K562 (cell line): ENCODE results near the gene GLMN. TPM values are rescaled to one million over a fixed set of nuclear protein-coding genes. Genes with fewer than 3 reads are reported as not detected.
A peak's percentile ranks its signal among the peaks of the same experiment; 100 is the strongest.

Experiments used
- ATAC-seq: fragments of 200-7000 bp; cut with Tn5 transposase; 3 replicates; pipeline ENCODE4 v1.9.1; 2020; ENCODE audit warnings: moderate library complexity
- BruUV-seq: library from RNA; stranded (reverse); fragments of 400-500 nt; replicated peaks from 2 replicates; lab custom pipeline; 2021; lab: Mats Ljungman, UMichigan
- CTCF ChIA-PET: fragments of 300-600 bp; formaldehyde crosslinking; extraction: SDS; loops from one replicate; lab custom pipeline; 2021; ENCODE audit warnings: low intra/inter-chr PET ratio; lab: Yijun Ruan, JAX
- POLR2A ChIA-PET: fragments of 300-600, 350-650 bp; sonication (Branson Sonifier 250); formaldehyde crosslinking; extraction: SDS; loops from one replicate; lab custom pipeline; 2021; ENCODE audit warnings: antibody characterized with exemption, inconsistent platforms; lab: Yijun Ruan, JAX
- DNase-seq, 4 experiments: peaks; one replicate each; pipeline versions ENCODE4 v3.0.0 to v3.0.0-alpha.2; 2011 to 2018; ENCODE audit warnings: low spot score in 3 of 4, mixed read lengths in 3 of 4; ENCODE audit errors: extremely low read depth in 1 of 4
- FAIRE-seq: peaks from 2 replicates; lab custom pipeline; 2011; peaks lifted over from hg19 to GRCh38; lab: Jason Lieb, UNC
- H2AFZ ChIP-seq: 2 replicates; pipeline ENCODE4 v1.6.0; 2011; ENCODE audit warnings: low read depth, low read length, control low read depth, inconsistent platforms
- H3K27ac ChIP-seq: fragments of 200-600 bp; 3 replicates; pipeline ENCODE4 v1.8.0; 2011; ENCODE audit warnings: low read depth, mild to moderate bottlenecking, control low read depth, inconsistent platforms, low read length, moderate library complexity, mixed read lengths; ENCODE audit errors: extremely low read depth
- H3K27me3 ChIP-seq, 2 experiments: fragments of 300-600 bp in 1 of 2; 2 replicates in 1 of 2; 3 replicates in 1 of 2; pipeline versions ENCODE4 v1.6.0 to v1.8.0; 2011; ENCODE audit warnings: inconsistent platforms in 2 of 2, low read length in 2 of 2, mild to moderate bottlenecking in 1 of 2, mixed read lengths in 1 of 2, moderate library complexity in 1 of 2; ENCODE audit not compliant: control insufficient read depth in 2 of 2, insufficient read depth in 2 of 2
- H3K36me3 ChIP-seq: fragments of 300-600 bp; 3 replicates; pipeline ENCODE4 v1.8.0; 2011; ENCODE audit warnings: mild to moderate bottlenecking, low read length, inconsistent platforms; ENCODE audit not compliant: control insufficient read depth, insufficient read depth
- H3K4me1 ChIP-seq, 2 experiments: fragments of 200-600 bp in 1 of 2; replicated peaks in 1 of 2; 2 replicates in 1 of 2; 3 replicates in 1 of 2; pipeline versions ENCODE4 v1.5.1 to v1.8.0; 2011; ENCODE audit warnings: inconsistent platforms in 2 of 2, low read length in 2 of 2, mild to moderate bottlenecking in 1 of 2, mixed read lengths in 1 of 2, moderate library complexity in 1 of 2; ENCODE audit not compliant: control insufficient read depth in 2 of 2, insufficient read depth in 2 of 2
- H3K4me2 ChIP-seq: 2 replicates; pipeline ENCODE4 v1.6.1; 2011; ENCODE audit warnings: low read length, control low read depth, inconsistent platforms, mixed read lengths; ENCODE audit not compliant: insufficient read depth
- H3K4me3 ChIP-seq: fragments of 200-600 bp; sonication (generic), shearing (Covaris generic); 2 replicates; pipeline ENCODE4 v1.5.1; 2016; ENCODE audit warnings: control low read depth, inconsistent platforms
- H3K79me2 ChIP-seq: fragments of 200-600 bp; 3 replicates; pipeline ENCODE4 v1.8.0; 2011; ENCODE audit warnings: low read length, inconsistent platforms; ENCODE audit not compliant: control insufficient read depth, insufficient read depth
- H3K9ac ChIP-seq, 2 experiments: 2 replicates each; pipeline versions ENCODE4 v1.6.0 to v1.6.1; 2011; ENCODE audit warnings: low read depth in 2 of 2, low read length in 2 of 2, control low read depth in 1 of 2, inconsistent platforms in 1 of 2, mild to moderate bottlenecking in 1 of 2, mixed read lengths in 1 of 2; ENCODE audit not compliant: insufficient read depth in 1 of 2
- H3K9me1 ChIP-seq: one replicate; pipeline ENCODE4 v1.6.0; 2011; ENCODE audit warnings: inconsistent platforms, mild to moderate bottlenecking, low read length, moderate library complexity; ENCODE audit not compliant: control insufficient read depth, insufficient read depth
- H3K9me3 ChIP-seq: replicated peaks from 2 replicates; pipeline ENCODE4 v1.5.1; 2011; ENCODE audit warnings: low read depth, low read length, inconsistent platforms; ENCODE audit not compliant: control insufficient read depth, insufficient read depth
- H4K20me1 ChIP-seq: replicated peaks from 2 replicates; pipeline ENCODE4 v1.6.1; 2011; ENCODE audit warnings: low read length, inconsistent platforms, mixed read lengths; ENCODE audit not compliant: control insufficient read depth, insufficient read depth
- C11orf30 ChIP-seq: fragments of 450-650 bp; IDR thresholded peaks from 2 replicates; pipeline ENCODE4 v1.6.1; 2016; ENCODE audit warnings: low read depth, mild to moderate bottlenecking
- GABPA ChIP-seq: fragments of 200-800 bp; sonication (Bioruptor generic); conservative IDR thresholded peaks from 2 replicates; pipeline ENCODE4 v1.6.1; 2016; ENCODE audit warnings: low read depth, missing genetic modification characterization, missing compliant biosample characterization
- MAFF ChIP-seq: IDR thresholded peaks from 2 replicates; pipeline ENCODE4 v1.6.1; 2012; ENCODE audit warnings: low read length, improper control_type of control experiment
- MAFG ChIP-seq: fragments of 450-650 bp; conservative IDR thresholded peaks from 2 replicates; pipeline ENCODE4 v1.6.1; 2016; ENCODE audit warnings: missing genetic modification characterization, missing compliant biosample characterization
- MAFK ChIP-seq: IDR thresholded peaks from 2 replicates; pipeline ENCODE4 v1.6.1; 2011; ENCODE audit warnings: low read length, improper control_type of control experiment
- PHF21A ChIP-seq: fragments of 450-650 bp; IDR thresholded peaks from 2 replicates; pipeline ENCODE4 v1.6.1; 2017; ENCODE audit warnings: low read depth, borderline replicate concordance
- RFX5 ChIP-seq: IDR thresholded peaks from 2 replicates; pipeline ENCODE4 v1.6.1; 2011; ENCODE audit warnings: low read depth, mild to moderate bottlenecking, improper control_type of control experiment, low read length
- SIX5 ChIP-seq, 2 experiments: IDR thresholded peaks; 2 replicates each; pipeline ENCODE4 v1.6.1; 2011; ENCODE audit warnings: low read length in 2 of 2, borderline replicate concordance in 1 of 2, low read depth in 1 of 2, mild to moderate bottlenecking in 1 of 2, moderate library complexity in 1 of 2; ENCODE audit not compliant: insufficient read depth in 1 of 2
- STAT5B ChIP-seq: fragments of 250-450 bp; sonication (Bioruptor Pico); IDR thresholded peaks from 2 replicates; pipeline ENCODE4 v1.8.0; 2021; ENCODE audit warnings: mild to moderate bottlenecking, inconsistent platforms
- TEAD2 ChIP-seq: fragments of 450-650 bp; IDR thresholded peaks from 2 replicates; pipeline ENCODE4 v1.6.1; 2016; ENCODE audit warnings: missing genetic modification characterization, control low read depth, missing compliant biosample characterization
- ZNF121 ChIP-seq: sonication (generic); formaldehyde crosslinking; conservative IDR thresholded peaks from 2 replicates; pipeline ENCODE4 v1.8.0; 2022; ENCODE audit warnings: missing genetic modification reagents
- ZNF316 ChIP-seq: fragments of 450-650 bp; IDR thresholded peaks from 2 replicates; pipeline ENCODE4 v1.6.1; 2016
- ZNF551 ChIP-seq: fragments of 250-450 bp; sonication (Bioruptor Pico); IDR thresholded peaks from 2 replicates; pipeline ENCODE4 v1.5.0; 2021; ENCODE audit warnings: mild to moderate bottlenecking, moderate library complexity
- WGBS: fragments of 100-300 bp; shearing (Covaris generic); methylation state at CpG from one replicate; pipeline ENCODE4 v1.1.6; 2016; ENCODE audit warnings: low coverage, mixed read lengths; ENCODE audit not compliant: insufficient coverage; ENCODE audit errors: missing lambda C conversion rate; 5-methylcytosine and 5-hydroxymethylcytosine counted together
- in situ Hi-C: fragments of 300-500 bp; cut with MboI; formaldehyde crosslinking; loops from 4 replicates; pipeline ENCODE4 v1.15.0; 2018; ENCODE audit warnings: inconsistent platforms, mixed read lengths
- intact Hi-C: fragments of 100-400 bp; cut with micrococcal nuclease; formaldehyde crosslinking; loops from 2 replicates; pipeline ENCODE4 v1.14.2; 2022
- polyA plus RNA-seq, 8 experiments: library from polyadenylated mRNA; depleted of rRNA in 4 of 8; stranded (reverse) in 5 of 8; unstranded in 3 of 8; fragments of >200 nt; fragmentation: Nextera tagmentation in 2 of 8; fragmentation: Illumina TruSeq in 1 of 8; extraction: Ambion mirVana in 2 of 8; extraction: Trizol in 1 of 8; gene quantifications; 2 replicates each; pipeline versions ENCODE4 v1.2.1 to v1.2.3, GENCODE V29; 2011 to 2014; ENCODE audit warnings: inconsistent platforms in 1 of 8, missing spikeins in 1 of 8
- total RNA-seq, 7 experiments: library from RNA; depleted of rRNA in 6 of 7; stranded (reverse); fragments of >200 nt in 6 of 7; fragmentation: Illumina TruSeq in 2 of 7; extraction: Trizol in 2 of 7; gene quantifications; 2 replicates each; pipeline versions ENCODE4 v1.2.1 to v1.2.3, GENCODE V29; 2011 to 2021; ENCODE audit warnings: low replicate concordance in 1 of 7
- TF ChIP-seq, protein P1 (sequence below): IDR thresholded peaks from 3 replicates; pipeline ENCODE4 v1.6.1; 2011; ENCODE audit warnings: borderline replicate concordance, mild to moderate bottlenecking; ENCODE audit not compliant: insufficient read length, insufficient read depth

GLMN gene
- total and polyA plus RNA-seq, 9 of the 15 experiments (the other 6 are each of a cell fraction or from before 2014, with no cell fraction given): 13.0 to 24.8 (median 19.0) TPM

DNA sequence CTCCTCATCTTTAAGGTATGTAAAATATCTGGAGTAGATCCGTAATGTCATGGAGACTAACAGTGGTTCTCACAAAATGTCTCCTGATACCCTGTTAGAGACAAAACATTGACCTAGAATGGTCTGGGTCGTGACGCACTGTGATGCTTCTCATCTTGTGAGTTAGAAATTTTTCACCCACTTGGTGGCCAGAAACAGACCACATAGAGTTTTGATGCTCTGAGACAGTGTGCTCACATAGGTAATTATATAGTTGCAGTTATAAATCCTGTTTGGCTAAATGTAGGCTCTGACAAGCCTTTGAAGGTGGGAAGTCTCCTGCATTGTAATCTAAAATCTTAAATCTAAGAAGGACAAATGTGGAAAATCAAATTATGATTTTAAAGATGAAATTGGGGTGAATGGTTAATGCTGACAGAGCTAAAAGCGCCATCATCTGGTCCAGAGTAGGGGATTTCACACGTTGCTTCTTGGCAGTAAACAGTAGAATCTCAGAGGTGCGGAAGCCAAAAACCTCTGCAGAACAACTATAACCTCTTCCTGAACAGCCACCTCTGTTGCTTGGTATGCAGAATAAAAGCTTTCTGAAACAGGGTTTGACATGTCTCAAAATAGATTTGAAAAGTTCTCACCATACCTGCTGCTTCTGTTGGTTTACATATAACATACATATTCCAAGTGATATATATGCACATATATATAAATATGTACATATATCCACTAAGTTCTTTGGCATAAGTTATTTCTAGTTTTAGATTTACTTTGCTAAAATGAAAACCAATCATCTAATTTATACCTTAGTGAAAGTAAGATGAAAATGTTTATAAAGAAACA lies 17.2 kb upstream of the GLMN start:
- Histone ChIP-seq H3K9me1 (no peaks in the 10 kb centered on the region), H2AFZ (no peak overlapping the region), H3K27me3 (no peaks in the 10 kb centered on the region), H3K36me3 (peaks cover 14% of the 10 kb centered on the region; the same call in 2 of the 3 replicates), H3K9ac (no peak overlapping the region), H3K9me3 (no peaks in the 10 kb centered on the region), H3K79me2 (no peaks in the 10 kb centered on the region), H4K20me1 (no peaks in the 10 kb centered on the region; the same call in 1 of the 2 replicates), H3K4me2 (no peak overlapping the region), H3K27ac (no peak overlapping the region), H3K4me3 (no peak overlapping the region), H3K4me1 (peaks cover 0 to 22% of the 10 kb centered on the region in 2 experiments; a peak in 4 of 5 replicates)
- DNase-seq (no peak), FAIRE-seq (no peak), ATAC-seq (no peak)
- no TSS peak for BruUV-seq
- in situ Hi-C loops (no loop called here), intact Hi-C loops (loop anchor here (10.0 kb wide), 2 partner anchors 129 to 519 kb away; partner anchors contain the start of gene RPL5)
- 84% methylated on average over 6 of the region's 6 CpGs for WGBS
- ChIA-PET CTCF (no interaction called here), POLR2A (interaction anchor here (0.6 to 1.4 kb wide), 2 partner anchors 9 kb away, joined by 3 read pairs; no protein-coding TSS in a partner anchor)
- no peak for TF ChIP-seq TEAD2
- TF ChIP-seq ZNF551: no peak
- no peak for TF ChIP-seq PHF21A
- TF ChIP-seq ZNF316: peak; percentile 87
- TF ChIP-seq MAFK: peak; percentile 60; the same call in 1 of the 2 replicates
- TF ChIP-seq MAFF: peak; percentile 71
- peak; percentile 39; the same call in 1 of the 2 replicates for TF ChIP-seq MAFG (tag)
- no peak for TF ChIP-seq SIX5 (IDR thresholded peaks at IDR 0.05; ENCODE audit: borderline replicate concordance in 1 of 2, insufficient read depth in 1 of 2, low read depth in 1 of 2, low read length in 2 of 2)
- no peak for TF ChIP-seq STAT5B
- TF ChIP-seq ZNF121: no peak
- TF ChIP-seq, protein P1, sequence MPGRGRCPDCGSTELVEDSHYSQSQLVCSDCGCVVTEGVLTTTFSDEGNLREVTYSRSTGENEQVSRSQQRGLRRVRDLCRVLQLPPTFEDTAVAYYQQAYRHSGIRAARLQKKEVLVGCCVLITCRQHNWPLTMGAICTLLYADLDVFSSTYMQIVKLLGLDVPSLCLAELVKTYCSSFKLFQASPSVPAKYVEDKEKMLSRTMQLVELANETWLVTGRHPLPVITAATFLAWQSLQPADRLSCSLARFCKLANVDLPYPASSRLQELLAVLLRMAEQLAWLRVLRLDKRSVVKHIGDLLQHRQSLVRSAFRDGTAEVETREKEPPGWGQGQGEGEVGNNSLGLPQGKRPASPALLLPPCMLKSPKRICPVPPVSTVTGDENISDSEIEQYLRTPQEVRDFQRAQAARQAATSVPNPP: no peak
- no peak for TF ChIP-seq RFX5
- peak; percentile 81 for TF ChIP-seq C11orf30
- TF ChIP-seq GABPA (tag): no peak
